CD4-positive, alpha-beta T cell (primary cell): ENCODE data around the gene SYNPO2L. TPM values are rescaled to one million over a fixed set of nuclear protein-coding genes. Genes with fewer than 3 reads are reported as not detected.
"Not testable (repeated sequence)": the region's sequence is repeated elsewhere in the genome, so short reads cannot be mapped to it uniquely, and the experiment has no call there.

ENCODE experiments used
- ATAC-seq: fragments of 200-7000 bp; cut with Tn5 transposase; one replicate; pipeline ENCODE4 v1.10.0; 2022; ENCODE audit warnings: mild to moderate bottlenecking; ENCODE audit not compliant: poor library complexity
- CTCF ChIA-PET: fragments of 350-600 bp; sonication (Branson Sonifier 250); formaldehyde crosslinking; loops from one replicate; lab custom pipeline; 2021; ENCODE audit warnings: antibody characterized with exemption, inconsistent platforms; lab: Charles Lee
- POLR2A ChIA-PET: fragments of 350-600 bp; sonication (Branson Sonifier 250); formaldehyde crosslinking; loops from one replicate; lab custom pipeline; 2021; ENCODE audit warnings: antibody characterized with exemption, inconsistent platforms; lab: Charles Lee
- DNase-seq, 14 experiments: peaks; one replicate each; pipeline ENCODE4 v3.0.0-alpha.2; 2013 to 2020; ENCODE audit warnings: mixed read lengths in 2 of 14
- H3K27ac ChIP-seq, 2 donors: one replicate each; pipeline versions ENCODE4 v1.5.1 to v1.7.0; 2013; ENCODE audit warnings: low read length in 2 of 2, low read depth in 1 of 2, mild to moderate bottlenecking in 1 of 2
- H3K27me3 ChIP-seq, 2 experiments: 1 replicate in 1 of 2; 2 replicates in 1 of 2; pipeline versions ENCODE4 v1.6.1 to v1.7.0; 2013; ENCODE audit warnings: low read length in 2 of 2, control low read depth in 1 of 2, mild to moderate bottlenecking in 1 of 2, moderate library complexity in 1 of 2; ENCODE audit not compliant: insufficient read depth in 2 of 2, control insufficient read depth in 1 of 2
- H3K36me3 ChIP-seq: one replicate; pipeline ENCODE4 v1.6.1; 2013; ENCODE audit warnings: low read length, control low read depth; ENCODE audit not compliant: insufficient read depth
- H3K4me1 ChIP-seq: one replicate; pipeline ENCODE4 v1.6.1; 2013; ENCODE audit warnings: low read length, control low read depth; ENCODE audit not compliant: insufficient read depth
- H3K4me3 ChIP-seq: one replicate; pipeline ENCODE4 v1.5.1; 2013; ENCODE audit warnings: mild to moderate bottlenecking, low read length, moderate library complexity
- H3K9me3 ChIP-seq, 2 experiments: 1 replicate in 1 of 2; 2 replicates in 1 of 2; pipeline versions ENCODE4 v1.6.1 to v1.7.0; 2013; ENCODE audit warnings: low read length in 2 of 2, mild to moderate bottlenecking in 2 of 2, control low read depth in 1 of 2, moderate library complexity in 1 of 2; ENCODE audit not compliant: control insufficient read depth in 1 of 2, insufficient read depth in 1 of 2
- H3K27ac Mint-ChIP-seq: one replicate; pipeline ENCODE4 v1.8.0; 2020; ENCODE audit warnings: mixed read lengths
- H3K27me3 Mint-ChIP-seq: one replicate; pipeline ENCODE4 v1.8.0; 2021; ENCODE audit warnings: mixed read lengths
- H3K36me3 Mint-ChIP-seq: one replicate; pipeline ENCODE4 v1.8.0; 2021; ENCODE audit warnings: low read depth, mixed read lengths
- H3K4me1 Mint-ChIP-seq: one replicate; pipeline ENCODE4 v1.8.0; 2021; ENCODE audit warnings: low read depth, mixed read lengths
- H3K4me3 Mint-ChIP-seq: one replicate; pipeline ENCODE4 v1.8.0; 2020; ENCODE audit warnings: mild to moderate bottlenecking, mixed read lengths
- H3K9me3 Mint-ChIP-seq: one replicate; pipeline ENCODE4 v1.8.0; 2020; ENCODE audit warnings: mixed read lengths
- intact Hi-C, 2 experiments: fragments of 100-400 bp; cut with DNase I in 1 of 2; cut with micrococcal nuclease in 1 of 2; formaldehyde crosslinking; loops; one replicate each; pipeline versions ENCODE4 v1.15.1 to v1.9.0; 2023 to 2025; cut with DNase I, micrococcal nuclease
- polyA plus RNA-seq, 2 donors: library from polyadenylated mRNA; unstranded; fragments of 120-200 nt; gene quantifications; one replicate each; pipeline ENCODE4 v1.2.1, GENCODE V29; 2013
- total RNA-seq, 174 experiments: library from RNA in 2 of 174; stranded (reverse) in 2 of 174; gene quantifications; one replicate each; pipeline ENCODE4 v1.2.3 and lab custom pipeline; 2021 to 2026
- TF ChIP-seq, protein P1 (sequence below): fragments of 200-600 bp; IDR thresholded peaks from one replicate; pipeline ENCODE4 v1.8.0; 2022; ENCODE audit warnings: antibody characterized with exemption, mild to moderate bottlenecking

SYNPO2L gene, protein sequence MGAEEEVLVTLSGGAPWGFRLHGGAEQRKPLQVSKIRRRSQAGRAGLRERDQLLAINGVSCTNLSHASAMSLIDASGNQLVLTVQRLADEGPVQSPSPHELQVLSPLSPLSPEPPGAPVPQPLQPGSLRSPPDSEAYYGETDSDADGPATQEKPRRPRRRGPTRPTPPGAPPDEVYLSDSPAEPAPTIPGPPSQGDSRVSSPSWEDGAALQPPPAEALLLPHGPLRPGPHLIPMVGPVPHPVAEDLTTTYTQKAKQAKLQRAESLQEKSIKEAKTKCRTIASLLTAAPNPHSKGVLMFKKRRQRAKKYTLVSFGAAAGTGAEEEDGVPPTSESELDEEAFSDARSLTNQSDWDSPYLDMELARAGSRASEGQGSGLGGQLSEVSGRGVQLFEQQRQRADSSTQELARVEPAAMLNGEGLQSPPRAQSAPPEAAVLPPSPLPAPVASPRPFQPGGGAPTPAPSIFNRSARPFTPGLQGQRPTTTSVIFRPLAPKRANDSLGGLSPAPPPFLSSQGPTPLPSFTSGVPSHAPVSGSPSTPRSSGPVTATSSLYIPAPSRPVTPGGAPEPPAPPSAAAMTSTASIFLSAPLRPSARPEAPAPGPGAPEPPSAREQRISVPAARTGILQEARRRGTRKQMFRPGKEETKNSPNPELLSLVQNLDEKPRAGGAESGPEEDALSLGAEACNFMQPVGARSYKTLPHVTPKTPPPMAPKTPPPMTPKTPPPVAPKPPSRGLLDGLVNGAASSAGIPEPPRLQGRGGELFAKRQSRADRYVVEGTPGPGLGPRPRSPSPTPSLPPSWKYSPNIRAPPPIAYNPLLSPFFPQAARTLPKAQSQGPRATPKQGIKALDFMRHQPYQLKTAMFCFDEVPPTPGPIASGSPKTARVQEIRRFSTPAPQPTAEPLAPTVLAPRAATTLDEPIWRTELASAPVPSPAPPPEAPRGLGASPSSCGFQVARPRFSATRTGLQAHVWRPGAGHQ
- total RNA-seq (not detected), total RNA-seq (lab: John Stamatoyannopoulos, UW) (0 to 0.20 (median 0) reads per million in 172 experiments)
- 0.01 TPM for polyA plus RNA-seq (2013, experiment 1 of 2)
- 3.9 TPM for polyA plus RNA-seq (2013, experiment 2 of 2)

DNA sequence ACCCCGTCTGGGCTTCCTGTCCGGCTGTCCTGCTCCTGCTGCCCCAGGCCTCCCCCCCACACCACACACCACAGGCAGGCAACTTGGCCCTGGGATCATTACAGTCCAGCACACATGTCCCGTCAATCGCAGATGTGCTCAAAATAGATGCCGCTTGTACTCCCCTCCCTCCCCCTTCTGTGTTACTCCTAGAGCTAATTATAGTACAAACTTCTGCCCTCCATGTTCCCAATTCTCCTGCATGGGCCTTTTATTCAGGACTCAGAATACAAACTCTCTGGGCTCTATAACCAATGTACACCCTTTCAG is at the start of gene SYNPO2L:
SYNPO2L (minus strand) TSS at position 40 of the 309 bp plus-strand sequence. CDS start 107 bp downstream, outside the sequence.
- CTCF ChIA-PET, result no interaction called here
- Histone ChIP-seq H3K36me3 (no peaks in the 10 kb centered on the region), H3K4me1 (no peaks in the 10 kb centered on the region), H3K4me3 (no peak within 1 kb of the TSS), H3K27me3 (no peaks in the 10 kb centered on the region), H3K27ac (no peak within 1 kb of the TSS), H3K9me3 (no peaks in the 10 kb centered on the region)
- intact Hi-C loops, result no loop called here
- TF ChIP-seq, protein P1, sequence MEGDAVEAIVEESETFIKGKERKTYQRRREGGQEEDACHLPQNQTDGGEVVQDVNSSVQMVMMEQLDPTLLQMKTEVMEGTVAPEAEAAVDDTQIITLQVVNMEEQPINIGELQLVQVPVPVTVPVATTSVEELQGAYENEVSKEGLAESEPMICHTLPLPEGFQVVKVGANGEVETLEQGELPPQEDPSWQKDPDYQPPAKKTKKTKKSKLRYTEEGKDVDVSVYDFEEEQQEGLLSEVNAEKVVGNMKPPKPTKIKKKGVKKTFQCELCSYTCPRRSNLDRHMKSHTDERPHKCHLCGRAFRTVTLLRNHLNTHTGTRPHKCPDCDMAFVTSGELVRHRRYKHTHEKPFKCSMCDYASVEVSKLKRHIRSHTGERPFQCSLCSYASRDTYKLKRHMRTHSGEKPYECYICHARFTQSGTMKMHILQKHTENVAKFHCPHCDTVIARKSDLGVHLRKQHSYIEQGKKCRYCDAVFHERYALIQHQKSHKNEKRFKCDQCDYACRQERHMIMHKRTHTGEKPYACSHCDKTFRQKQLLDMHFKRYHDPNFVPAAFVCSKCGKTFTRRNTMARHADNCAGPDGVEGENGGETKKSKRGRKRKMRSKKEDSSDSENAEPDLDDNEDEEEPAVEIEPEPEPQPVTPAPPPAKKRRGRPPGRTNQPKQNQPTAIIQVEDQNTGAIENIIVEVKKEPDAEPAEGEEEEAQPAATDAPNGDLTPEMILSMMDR, result no peak
- H3K4me1 Mint-ChIP-seq, result no peaks in the 10 kb centered on the region
- POLR2A ChIA-PET, result no interaction called here
- H3K27me3 Mint-ChIP-seq, result no peaks in the 10 kb centered on the region
- no peaks in the 10 kb centered on the region for H3K9me3 Mint-ChIP-seq
- H3K27ac Mint-ChIP-seq, result no peak within 1 kb of the TSS
- DNase-seq, result no peak
- ATAC-seq, result no peak
- H3K4me3 Mint-ChIP-seq, result no peak within 1 kb of the TSS
- H3K36me3 Mint-ChIP-seq, result no peaks in the 10 kb centered on the region

DNA sequence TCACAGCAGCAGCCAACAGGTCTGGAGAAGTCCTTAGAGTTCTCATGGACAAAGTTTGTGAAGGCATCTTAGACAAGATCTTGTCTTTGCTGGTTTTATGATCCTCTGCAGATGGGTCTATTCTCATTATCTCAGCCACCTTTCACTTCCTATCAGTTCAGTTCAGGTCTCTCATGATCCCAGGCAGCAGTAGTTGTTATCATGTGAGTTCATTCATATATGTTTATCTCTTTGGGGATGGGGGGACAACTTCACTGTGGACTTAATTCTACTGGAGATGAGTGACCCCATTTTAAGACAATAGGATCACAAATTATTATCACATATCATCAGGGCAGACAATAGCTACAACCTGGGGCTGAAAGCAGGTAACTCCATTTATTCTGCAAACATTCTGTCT is 48.1 kb upstream of the SYNPO2L start:
- H3K9me3 ChIP-seq, H3K4me3 Mint-ChIP-seq, H3K36me3 ChIP-seq, CTCF ChIA-PET, DNase-seq, POLR2A ChIA-PET, H3K27ac ChIP-seq, H3K4me1 ChIP-seq, H3K4me3 ChIP-seq, intact Hi-C loops, H3K9me3 Mint-ChIP-seq, H3K27me3 ChIP-seq, ATAC-seq, H3K27ac Mint-ChIP-seq, H3K4me1 Mint-ChIP-seq, H3K27me3 Mint-ChIP-seq: not testable (repeated sequence)
- peaks cover 34% of the 10 kb centered on the region for H3K36me3 Mint-ChIP-seq

DNA sequence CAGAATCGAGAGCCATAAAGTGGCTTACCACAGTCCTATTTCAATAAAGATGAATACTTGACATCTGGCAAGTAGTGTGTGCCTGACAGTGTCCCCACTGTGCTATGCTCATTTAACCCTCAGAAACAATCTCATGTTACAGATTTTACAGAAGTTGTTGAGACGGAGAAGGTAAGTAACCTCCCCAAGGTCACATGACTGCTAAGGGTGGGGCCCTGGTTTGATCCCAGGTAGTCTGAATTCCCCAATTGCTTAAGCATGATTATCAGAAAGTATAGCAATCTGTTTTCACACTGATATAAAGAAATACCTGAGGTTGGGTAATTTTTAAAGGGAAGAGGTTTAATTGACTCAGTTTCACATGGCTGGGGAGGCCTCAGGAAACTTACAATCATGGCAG is 43.0 kb upstream of the SYNPO2L start:
- peaks cover 25% of the 10 kb centered on the region for H3K36me3 Mint-ChIP-seq
- H3K36me3 ChIP-seq, POLR2A ChIA-PET, H3K4me1 Mint-ChIP-seq, intact Hi-C loops, H3K9me3 ChIP-seq, H3K9me3 Mint-ChIP-seq, H3K4me3 Mint-ChIP-seq, H3K27ac ChIP-seq, DNase-seq, H3K27me3 ChIP-seq, ATAC-seq, H3K4me1 ChIP-seq, CTCF ChIA-PET, H3K27ac Mint-ChIP-seq, H3K4me3 ChIP-seq, H3K27me3 Mint-ChIP-seq: not testable (repeated sequence)

DNA sequence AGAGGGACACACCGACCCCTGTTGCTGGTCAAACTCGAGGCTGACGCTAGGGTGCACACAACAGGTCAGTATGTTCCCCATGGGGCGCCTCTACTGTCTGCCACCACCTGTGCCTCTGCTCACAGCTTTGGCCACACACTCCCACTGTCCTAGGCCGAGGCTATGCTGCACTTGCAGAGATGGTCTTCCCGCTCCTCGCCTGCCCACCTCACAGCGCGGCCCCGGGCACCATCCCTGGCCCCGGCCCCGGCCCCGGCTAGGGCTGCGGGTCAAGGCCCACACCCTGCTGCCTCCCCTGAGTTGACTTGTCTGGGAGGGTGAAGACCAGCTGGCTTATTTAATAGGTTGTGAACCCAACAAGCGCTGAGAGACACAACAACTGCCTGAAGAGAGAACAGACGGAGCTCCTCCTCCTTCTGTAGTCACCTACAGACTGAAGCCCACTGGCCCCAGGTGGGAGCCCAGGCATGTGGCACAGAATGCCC is 41.9 kb upstream of the SYNPO2L start, which contains the start of gene AGAP5:
AGAP5 (minus strand) TSS at position 435 of the 485 bp plus-strand sequence; CDS start at position 81, 354 bp downstream.
- H3K9me3 ChIP-seq, CTCF ChIA-PET, H3K27me3 Mint-ChIP-seq, POLR2A ChIA-PET, H3K4me1 ChIP-seq, ATAC-seq, DNase-seq, H3K27me3 ChIP-seq, H3K9me3 Mint-ChIP-seq, H3K4me1 Mint-ChIP-seq, H3K36me3 ChIP-seq, H3K27ac ChIP-seq, H3K4me3 Mint-ChIP-seq, H3K4me3 ChIP-seq, H3K27ac Mint-ChIP-seq, intact Hi-C loops: not testable (repeated sequence)
- H3K36me3 Mint-ChIP-seq, result peaks cover 24% of the 10 kb centered on the region

DNA sequence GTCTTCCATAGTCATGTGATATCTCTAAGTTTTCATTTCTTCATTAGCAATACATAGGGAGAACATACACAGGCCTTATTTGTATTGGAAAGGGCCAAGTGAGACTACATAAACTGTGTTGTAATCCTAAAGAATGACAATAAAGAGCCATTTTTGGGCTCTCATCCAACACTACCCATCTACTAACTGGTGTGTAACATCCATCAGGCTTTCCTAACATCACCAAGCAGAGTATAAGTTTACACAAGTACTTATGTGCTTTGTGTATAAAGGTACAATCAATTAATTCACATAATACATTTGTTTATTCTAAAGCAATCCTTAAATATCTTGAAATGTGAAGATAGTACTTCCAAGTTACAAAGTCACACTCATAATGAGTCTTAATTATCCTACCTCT is 39.5 kb upstream of the SYNPO2L start:
- POLR2A ChIA-PET, H3K27ac ChIP-seq, H3K36me3 ChIP-seq, H3K9me3 Mint-ChIP-seq, H3K4me3 Mint-ChIP-seq, H3K4me1 Mint-ChIP-seq, intact Hi-C loops, H3K27ac Mint-ChIP-seq, H3K27me3 Mint-ChIP-seq, H3K9me3 ChIP-seq, ATAC-seq, H3K4me1 ChIP-seq, H3K4me3 ChIP-seq, DNase-seq, H3K27me3 ChIP-seq, CTCF ChIA-PET: not testable (repeated sequence)
- H3K36me3 Mint-ChIP-seq, result peaks cover 14% of the 10 kb centered on the region

DNA sequence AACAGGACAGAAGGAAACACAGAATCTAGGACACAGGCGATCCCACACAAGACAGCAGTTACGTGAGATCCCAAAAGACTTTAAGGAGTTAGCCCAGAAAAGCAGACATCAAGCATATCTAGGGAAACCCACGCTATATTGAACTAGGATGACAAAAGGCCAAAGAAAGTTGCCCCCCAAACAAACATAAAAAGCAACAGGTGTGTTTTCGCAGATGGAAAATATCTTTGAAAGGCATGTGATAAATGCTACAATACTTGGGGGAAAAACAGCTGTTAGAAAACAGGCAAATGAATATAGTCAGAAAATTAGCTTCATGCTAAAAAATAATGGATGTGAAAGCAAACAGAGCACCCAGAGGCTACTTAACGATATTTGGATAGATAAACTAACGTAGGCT is 34.9 kb upstream of the SYNPO2L start:
- H3K27ac Mint-ChIP-seq, H3K9me3 Mint-ChIP-seq, H3K4me3 ChIP-seq, POLR2A ChIA-PET, H3K4me1 ChIP-seq, ATAC-seq, H3K27me3 ChIP-seq, CTCF ChIA-PET, intact Hi-C loops, H3K4me1 Mint-ChIP-seq, H3K27ac ChIP-seq, H3K9me3 ChIP-seq, H3K27me3 Mint-ChIP-seq, H3K4me3 Mint-ChIP-seq, DNase-seq, H3K36me3 ChIP-seq: not testable (repeated sequence)
- H3K36me3 Mint-ChIP-seq, result peaks cover 17% of the 10 kb centered on the region
